PFSK-1 (cell line): ENCODE data around the gene PRSS58.

Experiments used
- POLR2AphosphoS5 ChIP-seq: IDR thresholded peaks from 2 replicates; pipeline ENCODE4 v1.6.1; 2012; ENCODE audit warnings: low read depth, mild to moderate bottlenecking, control low read depth, low read length, moderate library complexity
- TF ChIP-seq, protein P1 (sequence below), 2 experiments: IDR thresholded peaks; 2 replicates each; pipeline versions ENCODE4 v1.6.1 to v1.8.0; 2011 to 2012; ENCODE audit warnings: low read depth in 2 of 2, low read length in 2 of 2, control low read depth in 1 of 2, inconsistent platforms in 1 of 2, mild to moderate bottlenecking in 1 of 2, moderate library complexity in 1 of 2; ENCODE audit not compliant: insufficient read depth in 1 of 2

DNA sequence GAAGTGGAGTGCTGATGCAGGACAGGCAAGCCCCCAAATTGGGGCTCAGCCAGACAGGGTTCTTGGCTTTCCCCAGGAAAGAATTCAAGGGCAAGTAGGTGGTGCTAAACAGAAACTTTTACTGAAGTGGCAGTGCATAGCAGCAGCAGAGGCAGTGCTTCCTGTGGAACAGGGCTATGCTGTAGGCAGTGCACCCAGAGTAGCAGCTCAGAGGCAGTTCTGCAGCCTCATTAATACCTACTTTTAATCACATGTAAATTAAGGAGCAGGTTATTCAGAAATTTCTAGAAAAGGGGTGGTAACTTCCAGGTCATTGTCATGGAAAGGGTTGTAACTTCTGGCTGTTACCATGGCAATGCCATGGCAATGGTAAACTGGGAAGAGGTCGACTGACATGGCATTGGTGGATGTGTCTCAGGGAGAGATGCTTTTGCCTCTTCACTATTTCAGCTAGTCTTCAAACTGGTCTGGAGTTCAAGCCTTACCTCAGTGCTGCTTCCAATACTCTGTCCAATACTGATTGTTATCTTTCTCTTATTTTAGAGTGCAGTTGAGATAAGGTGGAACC is 29.2 kb downstream of the PRSS58 start:
- TF ChIP-seq, protein P1, sequence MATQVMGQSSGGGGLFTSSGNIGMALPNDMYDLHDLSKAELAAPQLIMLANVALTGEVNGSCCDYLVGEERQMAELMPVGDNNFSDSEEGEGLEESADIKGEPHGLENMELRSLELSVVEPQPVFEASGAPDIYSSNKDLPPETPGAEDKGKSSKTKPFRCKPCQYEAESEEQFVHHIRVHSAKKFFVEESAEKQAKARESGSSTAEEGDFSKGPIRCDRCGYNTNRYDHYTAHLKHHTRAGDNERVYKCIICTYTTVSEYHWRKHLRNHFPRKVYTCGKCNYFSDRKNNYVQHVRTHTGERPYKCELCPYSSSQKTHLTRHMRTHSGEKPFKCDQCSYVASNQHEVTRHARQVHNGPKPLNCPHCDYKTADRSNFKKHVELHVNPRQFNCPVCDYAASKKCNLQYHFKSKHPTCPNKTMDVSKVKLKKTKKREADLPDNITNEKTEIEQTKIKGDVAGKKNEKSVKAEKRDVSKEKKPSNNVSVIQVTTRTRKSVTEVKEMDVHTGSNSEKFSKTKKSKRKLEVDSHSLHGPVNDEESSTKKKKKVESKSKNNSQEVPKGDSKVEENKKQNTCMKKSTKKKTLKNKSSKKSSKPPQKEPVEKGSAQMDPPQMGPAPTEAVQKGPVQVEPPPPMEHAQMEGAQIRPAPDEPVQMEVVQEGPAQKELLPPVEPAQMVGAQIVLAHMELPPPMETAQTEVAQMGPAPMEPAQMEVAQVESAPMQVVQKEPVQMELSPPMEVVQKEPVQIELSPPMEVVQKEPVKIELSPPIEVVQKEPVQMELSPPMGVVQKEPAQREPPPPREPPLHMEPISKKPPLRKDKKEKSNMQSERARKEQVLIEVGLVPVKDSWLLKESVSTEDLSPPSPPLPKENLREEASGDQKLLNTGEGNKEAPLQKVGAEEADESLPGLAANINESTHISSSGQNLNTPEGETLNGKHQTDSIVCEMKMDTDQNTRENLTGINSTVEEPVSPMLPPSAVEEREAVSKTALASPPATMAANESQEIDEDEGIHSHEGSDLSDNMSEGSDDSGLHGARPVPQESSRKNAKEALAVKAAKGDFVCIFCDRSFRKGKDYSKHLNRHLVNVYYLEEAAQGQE (IDR thresholded peaks at IDR 0.05; ENCODE audit: insufficient read depth in 1 of 2, low read depth in 2 of 2, low read length in 2 of 2): no peak
- TF ChIP-seq POLR2AphosphoS5: no peak
